Mesothelial cell of epicardium (in vitro differentiated cells): Measurements from ENCODE around the gene RAD51B. TPM values are rescaled to one million over a fixed set of nuclear protein-coding genes. Genes with fewer than 3 reads are reported as not detected.

ENCODE experiments used
- DNase-seq, 2 experiments: peaks; one replicate each; pipeline ENCODE4 v3.0.0; 2021; ENCODE audit warnings: low spot score in 2 of 2; ENCODE audit not compliant: unreplicated experiment in 2 of 2
- H3K27ac Mint-ChIP-seq: 2 replicates; pipeline ENCODE4 v1.8.0; 2021; ENCODE audit warnings: mixed read lengths
- H3K27me3 Mint-ChIP-seq: 2 replicates; pipeline ENCODE4 v1.8.0; 2021; ENCODE audit warnings: low read depth, mixed read lengths
- H3K36me3 Mint-ChIP-seq: 2 replicates; pipeline ENCODE4 v1.8.0; 2021; ENCODE audit warnings: mixed read lengths
- H3K4me1 Mint-ChIP-seq: 2 replicates; pipeline ENCODE4 v1.8.0; 2021; ENCODE audit warnings: mixed read lengths
- H3K4me3 Mint-ChIP-seq: 2 replicates; pipeline ENCODE4 v1.8.0; 2021; ENCODE audit warnings: mild to moderate bottlenecking, moderate library complexity, mixed read lengths
- H3K9me3 Mint-ChIP-seq: 2 replicates; pipeline ENCODE4 v1.8.0; 2021; ENCODE audit warnings: mixed read lengths
- total RNA-seq: library from RNA; stranded (reverse); gene quantifications from 3 replicates; pipeline ENCODE4 v1.2.1, GENCODE V29; 2021
- TF ChIP-seq, protein P1 (sequence below): fragments of 200-600 bp; sonication (generic); IDR thresholded peaks from one replicate; pipeline ENCODE4 v1.5.0; 2021; ENCODE audit warnings: antibody characterized with exemption; ENCODE audit not compliant: unreplicated experiment

RAD51B gene
- total RNA-seq, 1 donor from 2014 or later: 34.7 TPM

DNA sequence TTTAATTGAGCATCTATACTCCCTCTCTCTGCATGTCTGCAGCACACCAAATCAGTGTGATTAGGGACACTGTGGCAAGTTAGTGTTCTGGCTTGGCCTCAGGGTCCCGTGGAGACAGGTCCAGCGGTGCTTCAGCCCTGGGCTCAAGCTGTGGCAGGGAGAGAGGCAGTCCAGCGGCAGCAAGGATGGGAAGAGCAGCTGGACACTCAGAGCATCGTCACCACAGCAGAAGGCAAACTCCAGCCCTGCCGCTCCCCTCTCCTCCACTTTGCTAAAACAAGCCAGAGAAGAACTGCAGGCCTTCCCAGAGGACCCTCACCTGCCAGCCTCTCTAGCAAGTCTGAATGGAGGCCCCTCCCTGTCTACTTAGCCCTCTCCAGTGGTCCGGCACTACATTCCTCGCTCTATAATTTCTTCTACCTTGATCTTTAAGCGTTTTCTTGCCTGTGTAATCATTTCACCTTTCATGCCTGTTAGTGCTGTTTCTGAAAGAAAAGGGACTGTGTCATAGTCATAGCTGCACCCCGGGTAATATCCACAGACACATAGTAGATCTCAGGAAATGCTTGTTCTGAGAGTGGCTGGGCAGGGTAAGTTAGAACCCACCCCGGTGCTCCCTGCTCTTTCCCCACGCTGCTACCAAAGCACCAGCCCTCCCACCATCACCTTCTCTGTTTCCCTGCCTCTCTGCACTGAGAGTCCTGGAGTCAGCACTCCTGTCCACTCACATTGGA lies 951.1 kb downstream of the RAD51B start:
- H3K4me1 Mint-ChIP-seq: peaks cover 2% of the 10 kb centered on the region
- TF ChIP-seq, protein P1, sequence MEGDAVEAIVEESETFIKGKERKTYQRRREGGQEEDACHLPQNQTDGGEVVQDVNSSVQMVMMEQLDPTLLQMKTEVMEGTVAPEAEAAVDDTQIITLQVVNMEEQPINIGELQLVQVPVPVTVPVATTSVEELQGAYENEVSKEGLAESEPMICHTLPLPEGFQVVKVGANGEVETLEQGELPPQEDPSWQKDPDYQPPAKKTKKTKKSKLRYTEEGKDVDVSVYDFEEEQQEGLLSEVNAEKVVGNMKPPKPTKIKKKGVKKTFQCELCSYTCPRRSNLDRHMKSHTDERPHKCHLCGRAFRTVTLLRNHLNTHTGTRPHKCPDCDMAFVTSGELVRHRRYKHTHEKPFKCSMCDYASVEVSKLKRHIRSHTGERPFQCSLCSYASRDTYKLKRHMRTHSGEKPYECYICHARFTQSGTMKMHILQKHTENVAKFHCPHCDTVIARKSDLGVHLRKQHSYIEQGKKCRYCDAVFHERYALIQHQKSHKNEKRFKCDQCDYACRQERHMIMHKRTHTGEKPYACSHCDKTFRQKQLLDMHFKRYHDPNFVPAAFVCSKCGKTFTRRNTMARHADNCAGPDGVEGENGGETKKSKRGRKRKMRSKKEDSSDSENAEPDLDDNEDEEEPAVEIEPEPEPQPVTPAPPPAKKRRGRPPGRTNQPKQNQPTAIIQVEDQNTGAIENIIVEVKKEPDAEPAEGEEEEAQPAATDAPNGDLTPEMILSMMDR: no peak
- peaks cover 7% of the 10 kb centered on the region for H3K9me3 Mint-ChIP-seq
- H3K4me3 Mint-ChIP-seq: no peak overlapping the region
- H3K27ac Mint-ChIP-seq: no peak overlapping the region
- H3K36me3 Mint-ChIP-seq: no peaks in the 10 kb centered on the region
- no peak for DNase-seq
- no peaks in the 10 kb centered on the region for H3K27me3 Mint-ChIP-seq

DNA sequence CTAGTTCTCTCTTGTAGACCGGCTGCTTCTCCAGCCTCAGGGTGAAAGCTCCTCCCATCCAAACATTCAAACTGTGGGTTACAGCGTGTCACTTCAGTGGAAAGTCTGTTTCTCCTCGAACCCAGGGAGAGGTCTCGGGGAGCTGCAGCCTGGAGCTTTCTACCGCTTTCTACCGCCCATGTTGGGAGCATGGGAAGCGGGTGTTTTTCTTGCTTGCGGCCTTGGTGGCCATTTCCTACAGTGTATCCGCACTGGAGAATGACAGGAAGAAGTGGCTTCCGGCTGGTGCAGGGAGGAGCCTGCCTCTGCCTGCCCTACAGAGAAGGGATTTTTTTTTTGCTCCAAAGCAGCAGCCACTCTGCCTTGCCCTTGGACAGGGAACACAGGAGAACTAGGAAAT lies 952.1 kb downstream of the RAD51B start:
- H3K27me3 Mint-ChIP-seq: no peaks in the 10 kb centered on the region
- TF ChIP-seq, protein P1: no peak
- no peak overlapping the region for H3K27ac Mint-ChIP-seq
- H3K4me3 Mint-ChIP-seq: no peak overlapping the region
- DNase-seq: no peak
- no peaks in the 10 kb centered on the region for H3K36me3 Mint-ChIP-seq
- H3K4me1 Mint-ChIP-seq: peaks cover 2% of the 10 kb centered on the region
- peaks cover 9% of the 10 kb centered on the region for H3K9me3 Mint-ChIP-seq

DNA sequence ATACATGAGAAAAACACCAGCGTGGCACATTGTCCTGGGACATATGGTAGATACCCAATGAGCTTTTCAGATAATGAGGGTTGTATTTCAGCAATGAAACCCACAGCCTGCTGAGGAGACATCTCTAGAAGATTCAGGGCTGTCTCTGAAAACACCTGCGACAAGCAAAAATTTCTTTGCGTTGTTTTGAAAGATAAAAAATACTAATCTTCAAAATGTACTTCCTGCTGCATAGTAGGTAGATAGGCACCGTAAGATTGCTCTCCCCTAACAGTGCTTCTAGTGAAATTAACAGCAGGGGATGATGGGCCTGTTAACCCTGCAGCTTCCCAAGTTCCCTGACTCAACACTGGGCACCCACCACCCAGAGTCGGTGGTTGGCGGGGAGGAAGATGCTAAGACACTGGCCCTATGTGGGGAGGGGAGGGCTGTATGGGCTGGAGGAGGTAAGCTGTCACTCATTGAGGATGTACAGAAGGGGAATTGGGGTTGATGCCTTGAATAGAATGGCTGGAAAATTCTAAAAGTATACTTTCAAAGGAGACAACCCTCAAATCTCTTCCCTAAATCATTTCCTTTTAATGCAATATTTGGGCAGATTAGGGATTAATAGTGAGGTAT lies 953.3 kb downstream of the RAD51B start:
- Mint-ChIP-seq H3K4me1 (peaks cover 2% of the 10 kb centered on the region), H3K9me3 (peaks cover 9% of the 10 kb centered on the region), H3K4me3 (no peak overlapping the region)

DNA sequence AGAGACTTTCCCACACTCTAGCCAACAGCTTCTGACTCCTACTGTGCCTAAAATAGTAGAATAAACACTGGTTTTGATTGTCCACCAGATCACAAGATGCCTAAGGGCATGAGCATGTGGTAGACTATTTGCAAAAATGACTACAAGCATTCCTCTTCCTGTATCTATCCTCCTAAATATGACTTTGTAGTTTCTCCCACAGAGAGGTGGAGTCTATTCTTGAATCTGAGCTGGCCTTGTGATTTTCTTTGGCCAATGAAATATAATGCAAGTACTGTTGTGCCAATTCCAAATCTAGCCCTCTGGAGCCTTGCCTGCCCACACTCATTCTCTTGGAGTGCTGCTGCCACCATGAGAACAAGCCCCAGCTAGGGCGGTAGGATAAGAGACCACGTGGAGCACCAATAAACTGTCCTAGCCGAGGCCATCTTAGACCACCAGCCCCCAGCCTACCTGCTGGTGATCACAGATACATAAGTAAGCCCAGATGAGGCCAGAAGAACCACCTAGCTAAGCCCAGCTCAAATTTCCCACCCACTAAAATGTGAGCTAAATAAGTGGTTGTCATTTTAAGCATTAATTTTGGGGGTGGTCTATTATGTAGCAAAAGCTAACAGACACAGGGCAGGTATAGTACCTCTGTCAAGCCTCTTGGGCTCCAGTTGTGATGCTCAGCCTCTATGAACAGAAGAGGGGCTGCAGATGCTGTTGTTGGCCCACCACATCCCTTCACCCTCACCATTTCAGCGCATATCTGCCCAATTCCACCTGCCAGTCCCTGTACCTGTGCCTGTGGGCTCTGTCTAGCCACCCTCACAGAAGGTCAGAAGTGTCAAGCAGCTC lies 955.4 kb downstream of the RAD51B start:
- Mint-ChIP-seq H3K27ac (no peak overlapping the region), H3K9me3 (peaks cover 9% of the 10 kb centered on the region), H3K4me3 (no peak overlapping the region), H3K27me3 (no peaks in the 10 kb centered on the region), H3K36me3 (no peaks in the 10 kb centered on the region), H3K4me1 (peaks cover 16% of the 10 kb centered on the region)
- TF ChIP-seq, protein P1: no peak
- DNase-seq: no peak

More for the DNA sequence above, 953.3 kb downstream of the RAD51B start:
- Mint-ChIP-seq H3K27me3 (no peaks in the 10 kb centered on the region), H3K36me3 (no peaks in the 10 kb centered on the region), H3K27ac (no peak overlapping the region)
- TF ChIP-seq, protein P1: no peak
- DNase-seq: no peak

DNA sequence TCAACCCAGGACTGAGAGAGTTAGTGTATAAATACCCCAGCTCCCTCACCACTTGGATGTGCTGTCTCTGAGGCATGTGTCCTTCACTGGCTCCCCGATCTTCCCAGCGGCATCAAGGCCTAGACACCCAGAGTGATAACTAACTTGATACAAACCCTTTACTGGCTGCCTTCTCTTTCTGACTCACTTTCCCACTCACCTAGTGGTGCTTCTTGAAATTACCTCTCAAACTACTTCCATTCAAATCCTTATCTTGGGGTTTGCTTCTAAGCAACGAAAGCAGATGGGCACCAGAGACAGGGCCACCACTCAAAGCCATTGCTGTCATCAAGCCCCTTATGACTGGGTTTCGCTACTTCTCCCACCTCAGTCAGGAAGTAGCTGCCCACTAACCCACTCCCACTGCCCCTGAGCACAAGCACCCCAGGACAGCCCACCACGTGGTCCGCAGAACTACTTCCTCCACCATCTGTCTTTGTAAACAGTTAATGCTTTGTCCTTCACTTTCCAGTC lies 956.1 kb downstream of the RAD51B start:
- Mint-ChIP-seq H3K4me3 (no peak overlapping the region), H3K4me1 (peaks cover 23% of the 10 kb centered on the region)

More for the DNA sequence above, 956.1 kb downstream of the RAD51B start:
- Mint-ChIP-seq H3K27me3 (no peaks in the 10 kb centered on the region), H3K36me3 (no peaks in the 10 kb centered on the region), H3K9me3 (peaks cover 9% of the 10 kb centered on the region), H3K27ac (no peak overlapping the region)
- no peak for DNase-seq
- TF ChIP-seq, protein P1: peak; percentile 42
